Suppressor macrophage (primary cell): ENCODE measurements around the gene ESRRB.
A peak's percentile ranks its signal among the peaks of the same experiment; 100 is the strongest.

Source experiments
- DNase-seq, 4 experiments: peaks; one replicate each; pipeline ENCODE4 v3.0.0-alpha.2; 2020 to 2022

The ESRRB gene

DNA sequence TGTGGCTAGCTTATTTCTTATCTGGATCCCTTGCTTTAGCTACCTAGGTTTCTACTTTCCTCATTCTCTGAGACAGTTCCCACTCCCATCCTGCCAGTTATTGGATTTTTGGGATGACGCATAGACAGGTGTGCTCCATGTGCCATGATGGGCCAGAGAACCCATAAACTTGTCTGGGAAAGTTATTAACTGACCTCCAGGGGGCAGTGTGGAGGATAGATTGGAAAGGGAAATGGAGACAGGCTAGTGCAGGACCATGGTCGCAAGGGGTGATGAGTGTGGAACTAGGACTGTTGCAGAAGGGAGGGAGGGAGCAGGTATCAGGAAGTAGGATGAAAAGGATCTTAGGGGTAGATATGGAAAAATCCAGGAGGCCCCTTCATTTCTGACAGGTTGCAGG is 80.3 kb downstream of the ESRRB start:
- DNase-seq: peak; percentile 51 to 78 (median 59)

DNA sequence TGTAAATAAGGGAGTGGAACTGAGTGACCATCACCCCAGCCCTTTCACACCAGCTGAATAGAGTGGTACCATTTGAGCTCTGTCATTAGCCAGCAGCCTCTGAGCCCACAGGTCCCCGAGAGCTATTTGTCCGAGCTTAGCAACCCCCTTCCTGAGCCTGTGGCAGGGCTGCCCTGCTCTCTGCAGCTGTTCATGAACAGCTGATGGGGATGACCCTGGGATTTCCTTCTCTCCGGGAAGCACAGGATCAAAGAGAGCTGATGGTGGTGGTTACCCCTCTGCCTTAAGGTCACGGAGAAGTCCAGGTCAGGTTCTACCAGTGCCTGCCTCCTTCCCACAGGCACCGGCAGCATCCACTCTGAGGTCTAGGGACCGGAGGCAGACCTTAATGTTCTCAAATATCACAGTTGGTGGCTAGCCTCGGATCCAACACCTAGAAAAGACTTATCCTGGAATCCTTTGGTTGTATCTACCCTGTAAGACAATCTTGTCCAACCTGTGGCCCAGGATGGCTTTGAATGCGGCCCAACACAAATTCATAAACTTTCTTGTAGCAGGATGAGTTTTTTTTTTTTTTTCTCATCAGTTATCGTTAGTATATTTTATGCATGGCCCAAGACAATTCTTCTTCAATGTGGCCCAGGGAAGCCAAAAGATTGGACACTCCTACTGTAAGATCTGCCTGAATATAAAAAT is 81.1 kb downstream of the ESRRB start:
- DNase-seq: no peak

DNA sequence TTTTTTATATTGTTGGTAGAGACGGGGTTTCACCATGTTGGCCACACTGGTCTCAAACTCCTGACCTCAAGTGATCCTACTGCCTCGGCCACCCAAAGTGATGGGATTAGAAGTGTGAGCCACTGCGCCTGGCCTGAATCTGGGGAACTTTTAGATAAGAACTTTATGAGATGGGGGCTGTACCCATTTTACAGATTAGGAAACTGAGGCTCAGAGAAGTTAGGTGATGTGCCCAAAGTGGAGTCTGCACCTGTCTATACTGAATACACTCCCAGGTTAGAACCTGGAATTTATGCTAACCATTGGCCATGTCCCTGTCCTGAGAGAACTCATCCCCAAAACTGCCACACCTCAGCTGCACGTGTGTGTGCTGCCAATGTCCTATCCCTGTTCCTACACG is 81.9 kb downstream of the ESRRB start:
- no peak for DNase-seq

DNA sequence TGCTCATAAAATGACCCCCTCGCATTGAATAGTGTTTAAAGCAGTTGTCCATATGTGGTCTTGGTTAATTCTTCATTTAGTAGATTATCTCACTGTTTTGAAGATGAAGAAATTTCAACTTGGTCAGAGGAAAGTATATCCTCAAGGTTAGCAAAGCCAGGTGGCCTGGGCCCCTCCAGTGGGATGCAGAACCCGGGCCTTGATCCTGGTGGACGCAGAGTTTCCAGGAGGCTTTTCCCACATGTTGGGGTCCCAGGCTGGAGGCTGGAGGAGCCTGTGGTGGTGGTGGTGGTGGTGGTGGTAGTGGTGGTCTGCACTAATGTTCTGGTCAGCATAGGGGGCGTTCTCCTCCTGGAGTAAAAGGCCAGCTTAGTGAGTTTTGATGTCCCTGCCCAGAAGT is 85.9 kb downstream of the ESRRB start:
- DNase-seq: no peak

DNA sequence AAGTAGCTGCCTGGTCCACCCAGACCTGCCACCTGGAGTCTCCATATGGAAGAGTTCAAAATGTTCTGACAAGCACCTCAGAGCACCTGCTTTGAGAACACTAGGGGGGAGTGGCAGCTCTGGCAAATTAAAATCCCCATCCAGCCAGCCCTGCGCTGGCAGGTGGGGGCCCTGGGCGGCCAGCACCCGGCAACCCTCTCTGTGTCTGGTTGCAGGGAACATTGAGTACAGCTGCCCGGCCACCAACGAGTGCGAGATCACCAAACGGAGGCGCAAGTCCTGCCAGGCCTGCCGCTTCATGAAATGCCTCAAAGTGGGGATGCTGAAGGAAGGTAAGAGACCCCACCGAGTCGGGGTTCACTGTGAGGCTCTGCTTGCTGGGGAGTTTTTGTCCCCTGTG is 86.4 kb downstream of the ESRRB start:
- no peak for DNase-seq

DNA sequence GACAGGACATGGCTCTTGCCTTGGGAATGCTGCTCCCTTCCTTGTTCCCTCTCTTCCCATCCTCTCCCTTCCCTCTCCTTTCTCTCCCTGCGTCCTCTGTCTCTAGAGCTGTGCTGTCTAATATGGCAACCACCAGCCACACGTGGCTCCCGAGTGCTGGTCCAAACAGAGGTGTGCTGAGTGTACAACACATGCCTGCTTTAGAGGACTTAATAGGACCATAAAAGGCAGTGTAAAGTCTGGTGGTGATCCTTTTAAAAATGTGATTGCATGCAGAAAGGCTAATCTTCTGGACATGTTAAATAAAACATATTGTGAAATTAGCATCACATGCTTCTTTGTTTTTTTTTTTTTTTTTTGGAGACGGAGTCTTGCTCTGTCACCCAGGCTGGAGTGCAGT is 87.2 kb downstream of the ESRRB start:
- DNase-seq: no peak

DNA sequence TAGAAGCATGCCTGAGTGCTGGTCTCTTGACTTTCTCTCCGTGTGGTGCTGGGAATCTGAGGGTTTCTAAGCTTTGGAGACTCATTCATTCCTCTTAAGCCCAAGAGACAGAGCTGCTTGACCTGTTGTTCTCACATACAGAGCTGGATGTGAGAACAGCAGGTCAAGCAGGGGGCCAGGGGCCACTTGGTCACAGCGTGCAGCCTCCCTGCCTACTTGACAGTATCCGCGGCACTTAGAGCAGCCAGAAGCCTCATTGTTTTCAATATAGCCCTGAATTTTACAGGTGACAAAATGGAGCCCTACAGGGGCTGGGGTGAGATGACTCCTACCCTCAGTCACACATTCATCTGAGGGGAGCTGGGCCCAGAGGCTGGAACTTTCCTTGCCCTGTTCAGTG is 88.9 kb downstream of the ESRRB start:
- no peak for DNase-seq

DNA sequence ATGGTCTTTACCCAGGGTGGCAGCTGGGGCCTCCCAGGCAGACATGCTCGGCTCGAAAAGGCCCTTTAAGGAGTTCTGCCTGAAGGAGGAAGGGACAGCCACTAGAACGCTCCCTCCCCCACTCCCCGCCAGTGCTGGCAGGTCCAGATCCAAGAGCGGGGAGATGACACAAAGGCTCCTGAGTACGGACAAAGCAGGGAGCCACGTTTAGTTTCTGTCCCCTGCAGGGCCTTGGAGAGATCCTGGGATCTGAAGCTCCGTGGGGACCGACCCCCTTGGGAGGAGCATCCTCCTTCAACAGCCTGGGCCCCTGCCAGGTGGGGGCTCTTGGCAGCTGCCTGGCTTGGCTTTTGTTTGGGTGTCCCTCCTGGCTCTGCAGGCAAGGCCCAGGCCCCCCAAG is 89.7 kb downstream of the ESRRB start:
- DNase-seq: no peak

DNA sequence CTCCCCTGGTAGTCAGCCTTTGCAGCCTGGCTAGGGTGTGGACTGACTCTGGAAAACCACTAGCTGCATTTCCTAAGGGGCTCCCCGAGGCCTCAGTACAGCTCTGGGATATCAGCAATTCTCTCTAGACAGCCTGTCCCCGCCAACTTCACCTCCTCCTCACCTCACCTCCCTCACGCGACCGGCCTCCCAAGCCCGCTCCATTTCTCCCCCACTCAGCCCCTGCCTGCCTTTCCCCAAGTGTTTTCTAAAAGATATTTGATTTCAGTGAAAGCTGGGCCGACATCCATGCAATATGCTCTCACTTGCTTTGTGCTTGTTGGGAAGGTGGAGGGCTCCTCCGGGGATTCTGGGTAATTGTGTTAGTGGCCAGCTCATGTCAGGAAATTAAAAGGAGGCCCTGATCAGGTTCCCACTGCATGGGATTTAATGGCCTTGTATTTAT is 91.8 kb downstream of the ESRRB start:
- DNase-seq: no peak

DNA sequence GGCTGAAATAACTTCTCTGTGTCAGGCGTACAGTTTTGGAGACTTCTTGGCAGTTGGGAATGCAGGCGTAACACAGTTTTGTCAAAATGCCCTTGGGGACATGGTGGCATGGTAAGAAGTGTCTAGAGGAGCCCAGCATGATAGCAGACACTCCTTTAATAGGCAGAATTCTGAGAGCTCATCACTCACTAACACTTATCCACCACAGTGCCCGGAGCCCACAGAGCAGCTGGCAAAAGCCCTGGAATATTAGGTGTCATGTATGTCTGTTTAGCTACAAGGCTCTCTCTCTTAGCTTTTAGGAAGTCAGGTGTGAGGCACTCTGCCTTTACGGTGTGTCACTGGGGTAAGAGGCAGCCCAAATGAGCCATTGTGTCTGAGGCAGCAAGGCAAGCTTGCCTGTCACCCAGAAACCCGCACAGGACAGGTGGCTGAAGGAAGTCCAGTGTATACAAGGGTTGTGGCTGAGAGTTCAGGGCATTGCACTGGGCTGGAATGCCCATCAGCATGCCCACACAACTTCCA is 96.3 kb downstream of the ESRRB start:
- no peak for DNase-seq

DNA sequence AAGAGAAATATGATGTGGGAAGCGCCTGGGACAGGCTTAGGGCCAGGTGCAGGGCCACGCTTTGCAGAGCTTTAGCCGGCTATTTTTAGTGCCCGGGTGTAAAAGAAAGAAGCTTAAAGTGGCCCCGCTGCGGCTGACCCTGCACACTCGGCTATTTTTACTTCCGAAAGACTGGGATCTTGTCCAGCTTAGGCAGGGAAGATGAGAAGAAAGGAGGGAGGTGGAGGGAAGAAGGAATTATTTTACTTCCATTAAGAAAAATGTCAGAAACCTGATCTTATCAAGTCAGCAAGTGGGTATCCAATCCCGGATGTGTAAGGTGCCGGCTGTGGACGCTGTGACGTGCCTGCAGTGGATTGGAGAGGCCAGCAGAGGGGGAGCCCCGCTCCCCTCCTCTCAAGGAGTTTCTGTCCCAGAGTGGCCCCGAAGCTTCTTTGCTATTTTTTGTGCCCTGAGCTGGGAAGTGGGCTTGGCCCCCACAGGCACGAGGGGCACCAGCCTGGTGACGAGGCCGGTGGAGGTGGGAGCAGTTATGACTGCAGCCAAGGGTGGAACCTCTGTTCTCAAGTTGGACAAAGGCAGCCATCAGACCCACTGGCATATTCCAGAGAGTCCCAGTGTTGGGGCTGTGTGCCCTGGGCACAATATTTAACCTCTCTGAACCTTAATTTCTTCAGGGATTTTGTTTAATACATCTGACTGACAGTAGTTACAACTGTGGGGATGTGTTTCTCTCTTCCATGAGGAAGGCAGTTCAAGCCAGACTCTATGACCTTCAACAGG is 97.7 kb downstream of the ESRRB start:
- DNase-seq: peak in 2 of 4 experiments; percentile 15 to 18

DNA sequence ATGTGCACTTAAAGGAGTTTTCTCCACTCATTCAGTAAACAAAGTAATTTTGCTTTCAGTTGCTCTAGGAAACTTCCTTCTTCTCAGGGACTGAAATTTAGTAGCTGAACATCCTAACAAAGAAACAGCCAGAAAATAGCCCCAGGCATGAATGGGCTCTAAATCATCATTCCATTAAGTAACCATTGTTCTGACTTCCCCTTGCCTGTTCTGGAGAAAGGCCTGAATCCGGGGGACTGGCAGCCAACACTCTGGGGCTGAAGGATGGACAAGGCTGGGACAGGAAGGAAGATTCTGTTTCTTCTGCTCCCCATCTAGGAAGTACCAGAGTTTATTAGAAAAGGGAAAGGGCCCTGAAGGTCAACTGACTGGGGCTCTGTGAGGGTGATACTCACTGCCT is 104.5 kb downstream of the ESRRB start:
- no peak for DNase-seq

DNA sequence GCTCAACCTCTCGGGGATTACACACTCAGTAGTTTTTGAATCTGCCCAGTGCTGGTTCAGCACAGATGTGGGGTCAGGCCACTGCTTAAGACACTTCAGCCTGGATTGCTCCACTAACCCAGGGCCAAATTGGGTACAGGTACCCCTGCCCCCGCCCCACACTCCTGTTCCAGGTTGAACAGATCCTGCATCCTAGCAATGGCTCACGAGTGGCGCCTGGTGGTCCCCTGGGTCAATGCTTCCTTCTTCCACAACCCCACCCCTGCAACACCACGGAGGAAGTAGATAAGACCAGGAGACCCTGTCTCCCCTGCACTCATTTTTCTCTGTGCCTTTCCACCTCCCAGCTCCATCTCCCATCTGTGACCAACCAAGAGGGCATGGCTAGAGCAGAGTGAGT is 108.4 kb downstream of the ESRRB start:
- no peak for DNase-seq

DNA sequence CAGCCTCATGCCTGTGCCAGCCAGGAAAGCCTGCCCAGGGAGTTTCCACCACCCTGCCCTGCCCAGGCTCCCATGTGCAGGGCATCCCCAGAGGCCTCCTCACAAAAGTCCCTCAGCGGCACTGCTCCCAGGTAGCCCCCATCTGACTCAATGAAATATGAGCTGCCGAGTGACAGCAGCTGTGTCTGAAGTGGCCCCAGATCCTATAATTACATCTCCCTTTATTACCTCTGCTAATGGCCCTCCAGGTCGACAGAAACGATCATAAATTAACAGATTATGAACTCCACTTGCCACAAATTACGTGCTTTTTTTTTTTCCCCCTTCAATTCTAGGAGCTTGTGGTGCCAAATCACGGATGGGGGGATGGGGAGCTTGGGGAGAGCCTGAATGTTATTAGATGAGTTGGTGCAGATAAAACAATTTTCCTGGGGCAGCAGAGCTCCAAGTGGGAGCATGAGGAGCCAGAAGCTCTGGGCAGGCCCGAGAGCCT is 110.4 kb downstream of the ESRRB start:
- DNase-seq: no peak

DNA sequence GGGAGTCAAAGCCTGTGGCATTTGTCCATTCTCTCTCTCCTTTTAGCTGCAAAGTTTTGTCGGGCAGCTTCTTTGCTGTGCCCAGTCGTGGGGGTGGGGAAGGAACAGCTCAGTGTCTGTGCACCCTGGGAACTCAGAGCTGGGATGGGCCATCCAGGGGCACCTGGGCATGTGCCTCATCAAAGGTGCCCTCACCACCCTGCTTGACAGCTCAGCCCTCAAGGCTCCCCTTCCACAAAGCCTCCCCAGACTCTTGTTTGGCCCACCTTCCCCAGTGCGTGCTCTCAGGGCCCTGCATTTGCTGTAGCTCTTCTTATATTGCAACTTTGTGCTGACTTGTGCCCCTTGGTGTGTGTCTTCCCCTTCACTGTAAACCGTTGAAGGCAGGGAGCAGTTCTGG is 112.6 kb downstream of the ESRRB start:
- DNase-seq: no peak

DNA sequence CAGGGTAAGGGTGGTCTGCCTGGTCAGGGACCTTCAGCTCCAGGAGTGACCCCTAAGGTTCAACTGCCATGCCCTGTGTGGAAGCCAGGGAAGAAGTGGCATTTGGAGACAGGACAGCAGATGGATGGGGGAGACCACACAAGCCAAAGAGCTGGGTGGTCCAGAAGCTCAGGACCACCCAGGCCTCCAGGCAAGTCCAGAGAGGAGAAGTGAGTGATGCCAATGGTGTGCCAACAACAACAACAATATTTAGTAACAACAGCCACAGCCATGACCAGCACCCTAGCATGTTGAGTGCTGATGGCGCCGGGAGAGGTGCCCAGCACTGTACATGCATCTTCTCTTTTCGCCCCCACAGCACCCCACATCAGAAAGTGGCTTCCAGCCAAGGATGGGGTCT is 113.7 kb downstream of the ESRRB start:
- no peak for DNase-seq

DNA sequence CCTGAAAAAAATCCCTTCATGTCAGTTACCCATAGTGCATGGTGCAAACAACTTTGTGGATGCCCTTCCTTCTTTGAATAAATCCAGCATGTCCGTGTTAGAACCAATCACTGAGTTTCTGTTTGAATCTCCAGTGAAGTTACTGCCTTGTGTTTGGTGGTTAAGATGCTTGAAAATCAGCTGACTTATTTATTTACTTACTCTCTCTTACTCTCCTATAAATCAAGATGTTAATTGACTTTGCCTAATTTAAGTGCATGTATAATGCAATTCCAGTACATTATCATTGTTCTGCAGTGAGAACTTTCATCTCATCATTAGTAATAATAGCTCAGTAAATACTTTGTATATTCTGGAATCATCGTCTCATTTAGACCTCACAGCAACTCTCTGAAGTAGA is 114.2 kb downstream of the ESRRB start:
- no peak for DNase-seq

DNA sequence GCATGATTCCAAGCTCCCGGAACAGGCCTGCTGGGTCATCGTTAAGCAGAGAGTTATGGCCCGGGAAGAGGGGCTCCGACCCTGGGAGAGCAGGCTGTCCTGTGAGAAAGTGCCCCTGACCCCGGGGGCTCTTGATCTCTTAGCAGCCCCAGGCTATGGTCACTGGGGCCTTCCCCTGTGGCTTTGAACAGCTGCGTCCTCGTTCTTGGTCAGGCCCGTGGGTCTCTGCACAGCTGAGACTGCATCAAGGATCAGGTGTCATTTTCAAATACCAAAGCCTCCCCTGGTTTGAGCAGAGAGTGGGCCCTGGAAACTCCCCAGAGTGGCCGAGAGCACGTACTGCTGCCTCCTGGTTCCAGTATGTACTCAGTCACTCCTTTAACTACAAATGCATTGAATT is 114.8 kb downstream of the ESRRB start:
- DNase-seq: no peak

DNA sequence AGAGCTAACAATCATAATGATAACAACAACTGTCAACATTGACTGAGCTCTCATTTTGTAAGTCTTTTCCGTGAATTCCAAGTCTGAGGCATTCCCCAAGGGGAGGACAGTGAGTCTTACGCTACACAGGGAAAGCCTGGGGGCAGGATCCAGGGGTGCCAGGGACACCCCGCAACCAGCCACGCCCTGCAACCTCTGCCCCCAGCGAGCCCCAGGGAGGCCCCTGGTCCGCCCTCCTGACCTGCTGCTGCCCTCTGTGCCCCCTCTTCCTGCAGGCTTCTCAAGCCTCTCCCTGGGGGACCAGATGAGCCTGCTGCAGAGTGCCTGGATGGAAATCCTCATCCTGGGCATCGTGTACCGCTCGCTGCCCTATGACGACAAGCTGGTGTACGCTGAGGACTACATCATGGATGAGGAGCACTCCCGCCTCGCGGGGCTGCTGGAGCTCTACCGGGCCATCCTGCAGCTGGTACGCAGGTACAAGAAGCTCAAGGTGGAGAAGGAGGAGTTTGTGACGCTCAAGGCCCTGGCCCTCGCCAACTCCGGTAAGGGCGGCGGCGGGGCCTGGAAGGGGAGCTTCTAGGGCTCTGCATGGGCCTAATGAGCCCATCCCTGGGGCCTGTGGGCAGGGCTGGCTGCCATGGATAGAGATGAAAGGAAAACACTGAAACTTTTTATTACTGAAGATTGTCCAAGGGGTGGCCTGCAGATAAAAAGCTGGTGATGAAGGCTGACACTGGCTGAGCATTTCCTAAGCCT is 115.4 kb downstream of the ESRRB start:
- DNase-seq: no peak

DNA sequence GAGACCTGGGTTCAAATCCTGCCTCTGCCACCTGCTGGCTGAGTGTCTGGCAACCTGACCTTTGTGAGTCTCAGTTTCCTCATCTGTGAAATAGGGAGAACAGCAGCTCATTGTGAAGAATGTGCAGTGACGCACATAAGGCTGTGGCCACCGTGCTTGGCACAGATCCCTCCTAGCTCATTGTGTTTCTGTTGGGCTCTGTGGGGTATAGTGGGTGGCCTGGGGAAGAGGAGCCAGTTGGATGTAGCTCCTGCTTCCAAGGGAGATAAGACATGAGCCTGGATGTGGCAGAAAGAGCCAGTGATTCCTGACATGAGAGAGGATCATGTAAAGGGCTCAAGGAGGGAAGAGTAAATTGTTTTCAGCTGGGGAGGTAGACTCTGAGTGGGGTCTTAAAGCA is 120.0 kb downstream of the ESRRB start:
- no peak for DNase-seq

DNA sequence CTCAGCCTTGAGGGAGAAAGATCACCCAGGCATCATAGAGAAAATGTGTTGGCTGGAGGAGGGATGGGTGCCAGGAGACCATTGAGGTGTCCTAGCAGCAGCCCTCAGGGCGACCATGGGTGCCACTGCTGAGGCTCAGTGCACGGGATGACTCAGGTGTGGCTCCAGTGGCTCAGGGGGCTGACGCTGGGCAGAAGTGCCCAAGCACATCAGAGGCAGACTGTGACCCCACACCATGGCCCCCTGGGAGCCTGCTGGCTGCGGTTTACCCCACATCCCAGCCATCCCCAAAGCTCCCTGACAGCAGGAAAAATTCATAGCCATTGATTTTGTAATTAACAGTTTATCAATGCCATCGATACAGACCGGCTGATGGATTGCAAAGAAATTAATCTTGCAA is 120.7 kb downstream of the ESRRB start:
- no peak for DNase-seq

DNA sequence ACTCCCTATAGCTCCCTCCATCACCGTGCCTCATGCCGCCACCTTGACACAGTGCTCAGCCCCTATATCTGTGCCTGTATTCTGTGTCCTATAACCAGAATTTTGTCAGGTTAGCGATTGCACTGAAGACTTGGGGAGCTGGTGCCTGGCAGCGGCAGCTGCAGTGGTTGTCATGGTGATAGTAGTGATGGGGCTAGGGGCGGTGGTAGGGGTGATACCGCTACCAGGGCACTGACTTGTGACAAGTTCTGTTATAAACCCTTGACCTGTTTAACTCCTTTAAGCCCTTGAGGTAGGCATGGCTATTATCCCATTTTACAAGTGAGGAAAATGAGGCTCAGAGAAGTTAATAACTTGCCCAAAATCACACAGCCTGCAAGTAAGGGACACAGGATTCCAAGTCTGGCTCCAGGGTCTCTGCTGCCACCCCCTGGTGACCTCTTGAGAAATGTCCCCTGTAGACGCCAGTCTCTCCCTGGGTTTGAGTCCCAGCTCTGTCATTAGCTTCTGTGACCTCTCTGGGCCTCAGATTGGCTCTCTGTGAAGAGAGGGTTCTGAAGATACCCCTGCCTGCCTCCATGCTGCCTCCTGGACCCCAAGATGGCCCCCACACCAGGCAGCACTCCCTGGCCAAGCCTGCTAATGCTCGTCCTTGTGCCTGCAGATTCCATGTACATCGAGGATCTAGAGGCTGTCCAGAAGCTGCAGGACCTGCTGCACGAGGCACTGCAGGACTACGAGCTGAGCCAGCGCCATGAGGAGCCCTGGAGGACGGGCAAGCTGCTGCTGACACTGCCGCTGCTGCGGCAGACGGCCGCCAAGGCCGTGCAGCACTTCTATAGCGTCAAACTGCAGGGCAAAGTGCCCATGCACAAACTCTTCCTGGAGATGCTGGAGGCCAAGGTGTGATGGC is 121.9 kb downstream of the ESRRB start:
- DNase-seq: peak in 1 of 4 experiments; percentile 9
